HepG2 (cell line): ENCODE measurements around the gene TADA2B. TPM values are rescaled to one million over a fixed set of nuclear protein-coding genes. Genes with fewer than 3 reads are reported as not detected.

ENCODE experiments used
- ATAC-seq: fragments of 200-7000 bp; cut with Tn5 transposase; 3 replicates; pipeline ENCODE4 v1.9.1; 2020; ENCODE audit warnings: mild to moderate bottlenecking, moderate library complexity
- BruUV-seq: library from RNA; stranded (reverse); fragments of 400-500 nt; replicated peaks from 2 replicates; lab custom pipeline; 2021; lab: Mats Ljungman, UMichigan
- CTCF ChIA-PET: fragments of 300-600 bp; formaldehyde crosslinking; extraction: SDS; loops from one replicate; lab custom pipeline; 2021; ENCODE audit warnings: low total read pairs, inconsistent platforms, low intra/inter-chr PET ratio; lab: Yijun Ruan, JAX
- POLR2A ChIA-PET: fragments of 350-600 bp; sonication (Branson Sonifier 250); formaldehyde crosslinking; loops from one replicate; lab custom pipeline; 2020; ENCODE audit warnings: antibody characterized with exemption, inconsistent platforms; lab: Yijun Ruan, JAX
- DNase-seq: peaks from one replicate; pipeline ENCODE4 v3.0.0-alpha.2; 2015; ENCODE audit warnings: low spot score
- FAIRE-seq: peaks from 3 replicates; lab custom pipeline; 2011; peaks lifted over from hg19 to GRCh38; lab: Jason Lieb, UNC
- H2AFZ ChIP-seq: one replicate; pipeline ENCODE4 v1.6.1; 2011; ENCODE audit warnings: low read length, inconsistent platforms
- H3K27ac ChIP-seq: fragments of 300-600 bp; 3 replicates; pipeline ENCODE4 v1.8.0; 2011; ENCODE audit warnings: mixed run types, mild to moderate bottlenecking, mixed read lengths, low read length, inconsistent platforms; ENCODE audit not compliant: insufficient read depth; ENCODE audit errors: extremely low read length
- H3K27me3 ChIP-seq, 2 experiments: fragments of 200-600 bp in 1 of 2; 2 replicates in 1 of 2; 3 replicates in 1 of 2; pipeline versions ENCODE4 v1.6.0 to v1.8.0; 2011; ENCODE audit warnings: low read length in 2 of 2, mild to moderate bottlenecking in 2 of 2, moderate library complexity in 2 of 2, inconsistent platforms in 1 of 2; ENCODE audit not compliant: insufficient read depth in 2 of 2, control insufficient read depth in 1 of 2
- H3K36me3 ChIP-seq, 2 experiments: fragments of 200-600 bp in 1 of 2; replicated peaks in 1 of 2; 2 replicates in 1 of 2; 3 replicates in 1 of 2; pipeline versions ENCODE4 v1.5.1 to v1.8.0; 2011; ENCODE audit warnings: low read length in 2 of 2, inconsistent platforms in 1 of 2; ENCODE audit not compliant: insufficient read depth in 2 of 2, control insufficient read depth in 1 of 2
- H3K4me1 ChIP-seq: 2 replicates; pipeline ENCODE4 v1.5.1; 2012; ENCODE audit warnings: low read length, inconsistent platforms; ENCODE audit not compliant: insufficient read depth
- H3K4me2 ChIP-seq: 2 replicates; pipeline ENCODE4 v1.6.0; 2011; ENCODE audit warnings: low read depth, low read length, inconsistent platforms
- H3K4me3 ChIP-seq, 3 experiments: fragments of 200-600 bp in 1 of 3; sonication (generic), shearing (Covaris generic) in 1 of 3; replicated peaks in 1 of 3; 2 replicates each; pipeline ENCODE4 v1.5.1; 2011 to 2016; ENCODE audit warnings: low read length in 3 of 3, inconsistent platforms in 2 of 3, low read depth in 2 of 3, mild to moderate bottlenecking in 2 of 3, control low read depth in 1 of 3, mixed read lengths in 1 of 3; ENCODE audit not compliant: insufficient read depth in 1 of 3
- H3K79me2 ChIP-seq: one replicate; pipeline ENCODE4 v1.6.1; 2011; ENCODE audit warnings: low read length, inconsistent platforms; ENCODE audit not compliant: insufficient read depth
- H3K9ac ChIP-seq: 2 replicates; pipeline ENCODE4 v1.6.0; 2011; ENCODE audit warnings: mild to moderate bottlenecking, low read depth, low read length, inconsistent platforms; ENCODE audit not compliant: insufficient read depth
- H3K9me3 ChIP-seq: 2 replicates; pipeline ENCODE4 v1.5.1; 2012; ENCODE audit warnings: mild to moderate bottlenecking, low read length
- H4K20me1 ChIP-seq: 2 replicates; pipeline ENCODE4 v1.6.0; 2011; ENCODE audit warnings: inconsistent platforms, mild to moderate bottlenecking, low read length, moderate library complexity; ENCODE audit not compliant: insufficient read depth
- HMGA1 ChIP-seq: sonication (generic); formaldehyde crosslinking; conservative IDR thresholded peaks from 2 replicates; pipeline ENCODE4 v1.4.0; 2020; ENCODE audit warnings: missing genetic modification reagents
- HNRNPL ChIP-seq: fragments of 200-400 bp; formaldehyde crosslinking; IDR thresholded peaks from 2 replicates; pipeline ENCODE4 v1.6.1; 2017; ENCODE audit warnings: mild to moderate bottlenecking, low read depth, low read length
- RARA ChIP-seq: IDR thresholded peaks from 2 replicates; pipeline ENCODE4 v1.6.1; 2016; ENCODE audit warnings: missing genetic modification reagents, missing compliant biosample characterization
- RORA ChIP-seq: sonication (generic); formaldehyde crosslinking; IDR thresholded peaks from 2 replicates; pipeline ENCODE4 v1.5.0; 2020; ENCODE audit warnings: mild to moderate bottlenecking, missing genetic modification reagents, moderate library complexity
- ZNF101 ChIP-seq: sonication (generic); formaldehyde crosslinking; IDR thresholded peaks from 2 replicates; pipeline ENCODE4 v1.4.0; 2020; ENCODE audit warnings: mild to moderate bottlenecking, low read depth, missing genetic modification reagents, borderline replicate concordance
- ZNF615 ChIP-seq: sonication (generic); formaldehyde crosslinking; IDR thresholded peaks from 2 replicates; pipeline ENCODE4 v1.5.0; 2020; ENCODE audit warnings: mild to moderate bottlenecking, missing genetic modification reagents, borderline replicate concordance
- ZUFSP ChIP-seq: sonication (generic); formaldehyde crosslinking; IDR thresholded peaks from 2 replicates; pipeline ENCODE4 v1.9.0; 2021; ENCODE audit warnings: missing genetic modification reagents, mild to moderate bottlenecking, borderline replicate concordance
- WGBS: methylation state at CpG from one replicate; pipeline ENCODE4 v1.1.6; 2017; ENCODE audit warnings: low lambda C conversion rate; 5-methylcytosine and 5-hydroxymethylcytosine counted together
- in situ Hi-C: cut with HindIII; loops from 2 replicates; pipeline ENCODE4 v1.10.0; 2017; ENCODE audit warnings: low pct_unique_long_range_greater_than_20kb; ENCODE audit not compliant: extremely low pct_ligation_motif_present
- intact Hi-C: fragments of 100-400 bp; cut with micrococcal nuclease; formaldehyde crosslinking; loops from one replicate; pipeline ENCODE4 v1.10.0; 2022; ENCODE audit not compliant: unreplicated experiment
- polyA plus RNA-seq, 8 experiments: library from polyadenylated mRNA; depleted of rRNA in 3 of 8; stranded (reverse) in 7 of 8; unstranded in 1 of 8; fragments of >200 nt; fragmentation: Illumina TruSeq in 4 of 8; extraction: Trizol in 4 of 8; gene quantifications; 2 replicates each; pipeline versions ENCODE4 v1.2.1 to v1.2.3, GENCODE V29; 2011 to 2016; ENCODE audit warnings: low read depth in 4 of 8, missing spikeins in 1 of 8, mixed read lengths in 1 of 8; ENCODE audit not compliant: insufficient read depth in 1 of 8
- total RNA-seq, 5 experiments: library from RNA; depleted of rRNA; stranded (reverse); fragments of >200 nt; fragmentation: Illumina TruSeq; extraction: Trizol; gene quantifications; 2 replicates each; pipeline ENCODE4 v1.2.3, GENCODE V29; 2016; ENCODE audit warnings: low read depth in 1 of 5
- TF ChIP-seq, protein P1 (sequence below): sonication (generic); formaldehyde crosslinking; IDR thresholded peaks from 2 replicates; pipeline ENCODE4 v1.4.0; 2020; ENCODE audit warnings: low read depth, mild to moderate bottlenecking, missing genetic modification reagents

The TADA2B gene
- total and polyA plus RNA-seq, 2 of the 13 experiments (the other 11 are each of a cell fraction or from before 2014, with no cell fraction given), result 4.6 to 8.9 TPM

DNA sequence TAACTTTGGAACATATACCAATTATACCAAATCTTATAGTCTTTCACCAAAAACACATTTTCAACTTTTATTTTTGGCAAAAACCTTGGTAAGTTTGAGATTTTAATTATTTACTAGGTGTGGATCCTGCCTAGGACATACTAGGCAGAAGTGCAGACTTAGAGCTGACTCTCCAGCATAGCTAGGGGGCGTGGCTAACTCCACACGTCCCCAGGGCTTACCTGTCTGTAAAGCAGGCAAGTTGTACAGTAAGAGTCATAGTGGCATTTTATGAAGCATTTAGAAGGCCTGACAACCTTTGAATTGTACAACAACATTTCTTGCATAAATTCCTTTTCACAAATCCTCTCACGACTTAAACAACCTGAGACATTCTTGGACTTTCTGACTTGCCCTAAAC lies 43.9 kb downstream of the TADA2B start (continued):
- TF ChIP-seq, protein P1, sequence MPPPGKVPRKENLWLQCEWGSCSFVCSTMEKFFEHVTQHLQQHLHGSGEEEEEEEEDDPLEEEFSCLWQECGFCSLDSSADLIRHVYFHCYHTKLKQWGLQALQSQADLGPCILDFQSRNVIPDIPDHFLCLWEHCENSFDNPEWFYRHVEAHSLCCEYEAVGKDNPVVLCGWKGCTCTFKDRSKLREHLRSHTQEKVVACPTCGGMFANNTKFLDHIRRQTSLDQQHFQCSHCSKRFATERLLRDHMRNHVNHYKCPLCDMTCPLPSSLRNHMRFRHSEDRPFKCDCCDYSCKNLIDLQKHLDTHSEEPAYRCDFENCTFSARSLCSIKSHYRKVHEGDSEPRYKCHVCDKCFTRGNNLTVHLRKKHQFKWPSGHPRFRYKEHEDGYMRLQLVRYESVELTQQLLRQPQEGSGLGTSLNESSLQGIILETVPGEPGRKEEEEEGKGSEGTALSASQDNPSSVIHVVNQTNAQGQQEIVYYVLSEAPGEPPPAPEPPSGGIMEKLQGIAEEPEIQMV, result no peak
- TF ChIP-seq ZNF101 (CRISPR knock-in tag), result no peak
- TF ChIP-seq, all 625 proteins: peak for 0

DNA sequence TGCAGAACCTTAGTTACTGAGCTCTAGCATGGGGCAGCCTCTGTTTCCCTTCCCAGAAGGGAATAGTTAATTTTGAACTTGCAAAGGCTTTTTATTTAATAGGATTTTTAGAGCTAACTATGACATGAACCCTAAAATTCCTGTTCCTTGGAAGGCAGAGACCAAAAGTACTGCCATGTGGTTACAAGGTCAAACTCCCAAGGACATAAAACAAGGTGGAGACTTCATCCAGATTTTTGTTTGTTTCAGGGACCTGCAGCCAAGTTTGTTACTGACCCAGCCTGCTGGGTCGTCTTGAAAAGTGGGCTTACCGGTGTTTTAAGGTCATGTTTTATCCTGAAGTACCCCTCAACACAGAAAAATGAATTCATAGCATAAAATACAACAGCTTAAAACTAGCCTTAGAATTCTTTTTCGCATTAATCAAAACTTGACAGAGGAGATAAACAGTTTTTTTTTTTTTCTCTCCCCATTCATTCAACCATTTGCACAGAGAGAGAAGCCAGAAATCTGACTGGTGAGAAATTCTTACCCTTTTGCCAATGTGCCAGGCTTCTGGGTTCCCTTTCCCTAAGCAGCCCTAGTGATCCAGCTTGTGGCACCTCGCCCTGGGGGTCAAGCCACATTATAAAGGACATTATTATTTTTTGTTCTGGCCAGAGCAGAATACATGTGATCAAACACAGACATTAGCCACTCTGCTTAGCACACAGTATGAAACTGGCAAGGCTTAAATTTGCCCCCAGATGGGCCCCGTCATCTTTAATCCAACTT lies 46.2 kb downstream of the TADA2B start:
- FAIRE-seq (no peak), ATAC-seq (no peak), DNase-seq (no peak)
- Histone ChIP-seq H4K20me1 (no peaks in the 10 kb centered on the region), H3K36me3 (no peaks in the 10 kb centered on the region), H3K4me3 (no peak overlapping the region), H3K79me2 (no peaks in the 10 kb centered on the region), H3K4me1 (peaks cover under 1% of the 10 kb centered on the region; the same call in 1 of the 2 replicates), H3K4me2 (no peak overlapping the region), H2AFZ (no peak overlapping the region), H3K9me3 (0 out of 2 replicates have a peak, but pooled peaks cover 7% of the 10 kb centered on the region), H3K27me3 (peaks cover 1 to 16% of the 10 kb centered on the region in 2 experiments; a peak in 3 of 5 replicates), H3K27ac (no peak overlapping the region), H3K9ac (no peak overlapping the region)
- no TSS peak for BruUV-seq
- WGBS, result 41% methylated on average over 5 of the region's 5 CpGs
- in situ Hi-C loops (no loop called here), intact Hi-C loops (no loop called here)
- ChIA-PET CTCF (no interaction called here), POLR2A (interaction anchor here (0.6 kb wide), 1 partner anchor 126 kb away, joined by 3 read pairs; no protein-coding TSS in a partner anchor)
- TF ChIP-seq RORA (CRISPR knock-in tag), result no peak
- no peak for TF ChIP-seq HNRNPL
- TF ChIP-seq HMGA1, result no peak
- no peak for TF ChIP-seq RARA
- no peak for TF ChIP-seq ZUFSP (CRISPR knock-in tag)
- no peak for TF ChIP-seq ZNF615 (CRISPR knock-in tag)
